Keratinocyte (primary cell): ENCODE measurements around the gene POP5.
"Not testable (repeated sequence)": the region's sequence is repeated elsewhere in the genome, so short reads cannot be mapped to it uniquely, and the experiment has no call there.

Experiments used
- EZH2 ChIP-seq: IDR thresholded peaks from one replicate; pipeline ENCODE4 v1.6.1; 2012; ENCODE audit warnings: inconsistent platforms, mild to moderate bottlenecking, low read length, moderate library complexity
- TF ChIP-seq, protein P1 (sequence below), 3 experiments: IDR thresholded peaks in 1 of 3; conservative IDR thresholded peaks in 1 of 3; optimal IDR thresholded peaks in 1 of 3; 2 replicates in 2 of 3; 3 replicates in 1 of 3; pipeline versions ENCODE3 to v1.5.1; 2011; ENCODE audit warnings: low read length in 3 of 3, mild to moderate bottlenecking in 3 of 3, moderate library complexity in 2 of 3, control low read depth in 1 of 3, inconsistent platforms in 1 of 3; ENCODE audit not compliant: insufficient read depth in 2 of 3; ENCODE audit errors: extremely low read depth in 1 of 3

DNA sequence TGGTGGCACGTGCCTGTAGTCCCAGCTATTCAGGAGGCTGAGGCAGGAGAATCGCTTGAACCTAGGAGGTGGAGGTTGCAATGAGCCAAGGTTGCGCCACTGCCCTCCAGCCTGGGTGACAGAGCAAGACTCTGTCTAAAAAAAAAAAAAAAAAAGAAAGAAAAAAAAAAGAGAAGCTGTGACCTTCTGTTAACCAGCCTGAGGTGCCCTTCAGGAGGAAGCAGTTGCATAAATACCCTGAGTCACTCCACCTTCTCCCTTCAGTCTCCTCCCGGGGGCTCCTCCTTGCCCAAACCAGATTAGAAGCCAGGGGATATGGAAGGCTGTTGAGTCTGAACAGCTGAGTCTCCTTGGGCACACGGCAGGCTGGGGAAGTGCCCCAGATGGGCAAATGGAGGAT, 21.2 kb upstream of the POP5 start:
- TF ChIP-seq, protein P1, sequence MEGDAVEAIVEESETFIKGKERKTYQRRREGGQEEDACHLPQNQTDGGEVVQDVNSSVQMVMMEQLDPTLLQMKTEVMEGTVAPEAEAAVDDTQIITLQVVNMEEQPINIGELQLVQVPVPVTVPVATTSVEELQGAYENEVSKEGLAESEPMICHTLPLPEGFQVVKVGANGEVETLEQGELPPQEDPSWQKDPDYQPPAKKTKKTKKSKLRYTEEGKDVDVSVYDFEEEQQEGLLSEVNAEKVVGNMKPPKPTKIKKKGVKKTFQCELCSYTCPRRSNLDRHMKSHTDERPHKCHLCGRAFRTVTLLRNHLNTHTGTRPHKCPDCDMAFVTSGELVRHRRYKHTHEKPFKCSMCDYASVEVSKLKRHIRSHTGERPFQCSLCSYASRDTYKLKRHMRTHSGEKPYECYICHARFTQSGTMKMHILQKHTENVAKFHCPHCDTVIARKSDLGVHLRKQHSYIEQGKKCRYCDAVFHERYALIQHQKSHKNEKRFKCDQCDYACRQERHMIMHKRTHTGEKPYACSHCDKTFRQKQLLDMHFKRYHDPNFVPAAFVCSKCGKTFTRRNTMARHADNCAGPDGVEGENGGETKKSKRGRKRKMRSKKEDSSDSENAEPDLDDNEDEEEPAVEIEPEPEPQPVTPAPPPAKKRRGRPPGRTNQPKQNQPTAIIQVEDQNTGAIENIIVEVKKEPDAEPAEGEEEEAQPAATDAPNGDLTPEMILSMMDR (optimal IDR thresholded peaks at IDR 0.05 in 1 of 3, IDR thresholded peaks at IDR 0.05 in 1 of 3, conservative IDR thresholded peaks at IDR 0.05 in 1 of 3; ENCODE audit: extremely low read depth in 1 of 3, insufficient read depth in 2 of 3, low read length in 3 of 3) = not testable (repeated sequence)
- TF ChIP-seq EZH2 = not testable (repeated sequence)
